HG03521 (cell line): ENCODE data around the gene POLD1.
A peak's percentile ranks its signal among the peaks of the same experiment; 100 is the strongest.
"Not testable (repeated sequence)": the region's sequence is repeated elsewhere in the genome, so short reads cannot be mapped to it uniquely, and the experiment has no call there.

Experiments
- ATAC-seq: cut with Tn5 transposase; IDR thresholded peaks from one replicate; pipeline ENCODE4 v1.9.1; 2021; ENCODE audit warnings: mild to moderate bottlenecking, moderate library complexity; ENCODE audit not compliant: unreplicated experiment

Gene POLD1

DNA sequence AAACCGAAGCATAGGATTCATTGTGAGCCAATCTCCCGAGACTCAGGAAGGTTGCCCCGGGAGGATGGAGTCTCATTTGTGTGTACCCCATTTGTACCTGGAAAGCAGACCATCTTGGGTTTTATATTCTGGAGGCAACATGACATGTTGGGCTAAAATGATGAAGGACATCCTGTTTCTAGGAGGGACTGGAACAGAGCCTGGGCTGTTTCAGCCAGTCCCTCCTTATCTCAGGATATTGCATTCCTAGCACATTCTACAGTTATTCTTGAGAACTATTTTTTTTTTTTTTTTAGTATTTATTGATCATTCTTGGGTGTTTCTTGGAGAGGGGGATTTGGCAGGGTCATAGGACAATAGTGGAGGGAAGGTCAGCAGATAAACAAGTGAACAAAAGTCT lies 6.1 kb downstream of the POLD1 start:
- not testable (repeated sequence) for ATAC-seq

GRCh38 chr19:50390952-50391351 lies 6.8 kb downstream of the POLD1 start:
- ATAC-seq: not testable (repeated sequence)

DNA sequence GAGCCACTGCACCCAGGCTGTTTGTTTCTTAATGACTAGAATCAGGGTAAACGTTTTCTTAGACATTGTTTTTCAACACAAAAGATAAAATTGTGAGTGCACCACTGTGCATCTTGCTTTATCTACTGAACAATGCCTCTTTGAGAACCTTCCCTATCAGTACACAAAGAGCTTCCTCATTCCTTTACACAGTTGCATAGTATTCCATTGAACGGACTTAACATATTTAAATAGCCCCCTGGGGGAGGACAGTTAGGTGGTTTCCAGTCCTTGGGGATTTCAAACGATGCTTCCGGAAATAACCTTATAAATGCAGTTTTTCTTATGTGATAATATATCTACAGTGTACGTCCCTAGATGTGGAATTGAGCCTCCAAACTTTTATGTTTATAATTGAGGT lies 8.6 kb downstream of the POLD1 start:
- no peak for ATAC-seq

- no peak for ATAC-seq
These were observed 9.4 kb downstream of the POLD1 start for GRCh38 chr19:50393589-50393988.

- no peak for ATAC-seq
These were observed 9.9 kb downstream of the POLD1 start for GRCh38 chr19:50394017-50394416.

DNA sequence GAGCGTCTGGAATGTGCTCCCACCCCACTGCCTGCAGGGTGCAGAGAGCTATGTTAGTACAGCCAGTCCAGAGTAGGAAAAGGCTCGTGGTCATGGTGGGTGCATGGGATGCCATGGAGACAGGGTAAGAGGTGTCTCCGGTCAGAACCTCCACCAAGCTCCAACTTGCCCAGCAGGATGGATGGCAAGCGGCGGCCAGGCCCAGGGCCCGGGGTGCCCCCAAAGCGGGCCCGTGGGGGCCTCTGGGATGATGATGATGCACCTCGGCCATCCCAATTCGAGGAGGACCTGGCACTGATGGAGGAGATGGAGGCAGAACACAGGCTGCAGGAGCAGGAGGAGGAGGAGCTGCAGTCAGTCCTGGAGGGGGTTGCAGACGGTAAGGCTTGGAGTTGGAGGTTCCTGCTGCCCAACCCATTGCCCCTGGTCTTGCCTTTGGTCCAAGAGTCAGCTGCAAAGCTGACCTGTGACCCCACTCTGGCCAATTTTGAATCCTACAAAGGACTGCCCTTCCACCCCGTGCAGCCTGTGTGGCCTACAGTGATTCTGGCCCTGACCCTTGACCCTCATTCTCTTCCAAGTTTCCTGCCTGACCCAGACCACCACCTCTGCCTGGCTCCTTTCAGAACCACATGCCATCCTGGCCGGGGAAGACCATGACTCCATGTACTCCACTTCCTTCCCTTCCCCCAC lies 14.7 kb downstream of the POLD1 start:
- ATAC-seq: no peak

DNA sequence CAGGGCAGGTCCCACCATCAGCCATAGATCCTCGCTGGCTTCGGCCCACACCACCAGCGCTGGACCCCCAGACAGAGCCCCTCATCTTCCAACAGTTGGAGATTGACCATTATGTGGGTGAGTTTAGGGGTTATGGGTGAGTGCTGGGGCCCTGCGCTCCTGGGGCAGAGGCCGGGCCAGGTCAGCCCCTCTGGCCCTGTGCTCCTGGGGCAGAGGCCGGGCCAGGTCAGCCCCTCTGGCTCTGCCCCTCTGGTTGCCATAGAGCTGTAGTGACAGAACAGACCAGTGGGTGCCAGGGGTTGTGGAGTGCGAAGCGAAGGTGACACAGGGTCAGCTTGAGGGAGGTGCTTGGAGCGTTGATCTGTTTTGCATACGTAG lies 15.2 kb downstream of the POLD1 start:
- no peak for ATAC-seq

GRCh38 chr19:50401605-50402450 lies 17.7 kb downstream of the POLD1 start:
- ATAC-seq: no peak

- ATAC-seq: no peak
These were observed 18.6 kb downstream of the POLD1 start for GRCh38 chr19:50402544-50403301.

DNA sequence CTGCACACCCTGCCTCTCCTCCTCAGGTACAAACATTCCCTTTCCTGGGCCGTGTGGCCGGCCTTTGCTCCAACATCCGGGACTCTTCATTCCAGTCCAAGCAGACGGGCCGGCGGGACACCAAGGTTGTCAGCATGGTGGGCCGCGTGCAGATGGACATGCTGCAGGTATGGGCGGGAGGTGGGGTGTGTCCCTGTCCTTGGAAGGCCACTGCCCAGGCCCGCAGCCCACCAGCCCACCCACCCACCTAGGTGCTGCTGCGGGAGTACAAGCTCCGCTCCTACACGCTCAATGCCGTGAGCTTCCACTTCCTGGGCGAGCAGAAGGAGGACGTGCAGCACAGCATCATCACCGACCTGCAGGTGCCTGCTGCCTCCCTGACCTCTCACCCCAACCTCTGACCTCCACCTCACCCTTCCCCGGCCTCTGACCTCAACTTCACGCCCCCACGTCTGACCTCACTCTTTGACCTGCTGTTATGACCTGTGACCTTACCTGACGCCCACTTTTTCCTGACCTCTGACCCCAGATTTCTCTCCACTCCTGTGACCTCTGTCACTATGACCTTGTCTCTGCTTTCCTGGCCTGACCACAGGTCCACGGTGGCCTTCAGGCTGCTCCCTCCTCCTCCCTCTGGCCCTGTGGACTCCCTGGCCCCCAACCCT lies 22.1 kb downstream of the POLD1 start:
- no peak for ATAC-seq

DNA sequence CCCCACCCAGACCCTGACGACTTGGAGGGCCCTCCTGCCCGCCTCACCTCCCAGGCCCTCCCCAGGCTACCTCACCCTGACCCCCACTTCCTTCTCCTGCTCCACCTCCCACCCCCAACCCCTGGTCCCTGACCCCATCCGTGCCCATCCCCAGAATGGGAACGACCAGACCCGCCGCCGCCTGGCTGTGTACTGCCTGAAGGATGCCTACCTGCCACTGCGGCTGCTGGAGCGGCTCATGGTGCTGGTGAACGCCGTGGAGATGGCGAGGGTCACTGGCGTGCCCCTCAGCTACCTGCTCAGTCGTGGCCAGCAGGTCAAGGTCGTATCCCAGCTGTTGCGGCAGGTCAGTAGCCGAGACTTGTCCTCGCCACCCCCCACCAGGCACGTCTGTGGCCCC lies 22.7 kb downstream of the POLD1 start:
- ATAC-seq: no peak

DNA sequence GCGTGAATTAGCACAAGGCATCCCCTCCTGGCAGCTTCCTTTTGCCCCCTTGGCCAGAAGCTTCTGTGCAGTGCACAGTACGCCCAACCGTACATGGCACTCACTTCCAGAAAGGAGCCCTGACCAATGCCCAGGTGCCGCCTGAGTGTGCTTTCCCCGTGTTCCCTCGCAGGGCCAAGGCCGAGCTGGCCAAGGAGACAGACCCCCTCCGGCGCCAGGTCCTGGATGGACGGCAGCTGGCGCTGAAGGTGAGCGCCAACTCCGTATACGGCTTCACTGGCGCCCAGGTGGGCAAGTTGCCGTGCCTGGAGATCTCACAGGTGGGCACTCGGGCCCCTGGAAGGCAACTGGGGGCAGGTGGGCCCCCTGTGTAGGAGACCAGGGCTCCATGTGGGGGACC lies 25.2 kb downstream of the POLD1 start:
- no peak for ATAC-seq

DNA sequence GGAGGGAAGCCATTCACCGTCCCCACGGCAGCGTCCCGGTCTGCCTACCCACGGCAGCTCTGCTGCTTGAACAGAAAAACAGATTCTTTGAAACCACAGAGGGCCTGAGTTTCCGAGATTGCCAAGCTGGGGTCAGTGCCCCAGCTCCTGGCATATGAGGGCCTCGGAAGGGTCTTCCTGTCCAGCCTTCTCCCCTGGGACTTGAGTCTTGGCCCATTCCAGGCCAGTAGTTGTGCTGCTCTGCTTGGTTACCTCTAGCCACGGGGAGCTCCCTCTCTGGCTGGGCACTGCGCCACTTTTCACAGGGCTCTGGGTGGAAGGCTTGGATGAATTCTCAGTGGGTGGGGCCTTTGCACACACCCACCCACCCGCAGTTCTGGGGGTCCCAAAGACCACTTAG lies 26.0 kb downstream of the POLD1 start:
- no peak for ATAC-seq

GRCh38 chr19:50412419-50412818 lies 28.3 kb downstream of the POLD1 start:
- ATAC-seq: no peak

DNA sequence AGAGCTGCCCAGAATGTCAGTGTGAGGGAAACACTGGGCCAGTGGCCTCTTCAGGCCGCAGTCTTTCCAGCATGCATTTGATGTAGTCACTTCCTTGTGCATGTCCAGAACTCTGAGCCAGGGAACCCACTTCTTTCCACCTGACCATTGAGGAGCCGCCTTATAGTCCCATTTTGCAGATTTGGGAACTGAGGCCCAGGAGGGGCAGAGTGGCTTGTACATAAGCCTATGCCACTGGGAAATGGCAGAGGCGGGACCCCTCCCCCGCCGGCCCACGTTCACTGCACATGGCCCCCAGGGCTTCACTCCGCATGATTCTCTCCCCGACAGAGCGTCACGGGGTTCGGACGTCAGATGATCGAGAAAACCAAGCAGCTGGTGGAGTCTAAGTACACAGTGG lies 28.9 kb downstream of the POLD1 start:
- ATAC-seq: no peak

DNA sequence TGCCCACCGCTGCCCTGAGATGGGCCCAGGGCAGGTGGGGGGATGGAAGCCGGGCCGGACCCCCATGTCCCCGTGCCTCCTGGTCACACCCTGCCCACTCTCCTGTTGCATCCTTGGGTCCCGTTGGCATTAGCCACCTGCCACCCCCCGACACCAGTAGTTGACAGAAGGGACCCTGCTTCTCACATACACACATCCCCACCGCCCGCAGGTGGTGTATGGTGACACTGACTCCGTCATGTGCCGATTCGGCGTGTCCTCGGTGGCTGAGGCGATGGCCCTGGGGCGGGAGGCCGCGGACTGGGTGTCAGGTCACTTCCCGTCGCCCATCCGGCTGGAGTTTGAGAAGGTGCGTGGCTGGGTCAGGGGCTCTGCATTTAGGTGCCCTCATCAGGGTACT lies 29.4 kb downstream of the POLD1 start:
- no peak for ATAC-seq

DNA sequence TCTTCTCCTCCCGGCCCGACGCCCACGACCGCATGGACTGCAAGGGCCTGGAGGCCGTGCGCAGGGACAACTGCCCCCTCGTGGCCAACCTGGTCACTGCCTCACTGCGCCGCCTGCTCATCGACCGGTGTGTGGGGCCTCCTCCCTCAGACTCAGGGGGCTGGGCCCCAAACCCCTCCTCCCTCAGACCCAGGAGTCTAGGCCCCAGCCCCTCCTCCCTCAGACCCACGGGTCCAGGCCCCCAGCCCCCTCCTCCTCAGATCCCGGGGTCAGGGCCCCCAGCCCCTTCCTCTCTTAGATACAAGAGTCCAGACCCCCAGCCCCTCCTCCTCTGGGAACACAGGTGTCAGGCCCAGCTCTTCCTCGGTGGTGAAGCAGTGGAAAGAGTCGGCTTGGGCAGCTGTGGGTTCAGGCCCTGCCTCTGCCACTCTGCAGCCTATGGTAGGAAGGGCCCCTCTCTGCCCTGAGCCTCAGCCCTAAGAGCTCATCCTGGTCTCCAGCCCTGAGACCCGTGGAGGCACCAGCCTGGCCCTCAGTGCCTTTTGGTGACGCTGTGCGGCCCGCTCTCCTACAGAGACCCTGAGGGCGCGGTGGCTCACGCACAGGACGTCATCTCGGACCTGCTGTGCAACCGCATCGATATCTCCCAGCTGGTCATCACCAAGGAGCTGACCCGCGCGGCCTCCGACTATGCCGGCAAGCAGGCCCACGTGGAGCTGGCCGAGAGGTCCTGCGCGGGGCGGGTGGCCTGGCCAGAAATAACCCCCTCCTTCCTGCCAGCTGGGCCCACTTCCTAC lies 30.9 kb downstream of the POLD1 start:
- ATAC-seq: peak; percentile 32

- peak; percentile 43 for ATAC-seq
These were observed 31.5 kb downstream of the POLD1 start for GRCh38 chr19:50415661-50416033.

- ATAC-seq: no peak
These were observed 32.2 kb downstream of the POLD1 start for GRCh38 chr19:50416034-50416977.
